Measurements from ENCODE around the gene ARSG.
"Not testable (repeated sequence)": the region's sequence is repeated elsewhere in the genome, so short reads cannot be mapped to it uniquely, and the experiment has no call there.

The ARSG gene

GRCh38 chr17:68399638-68400403, 108.5 kb downstream of the ARSG start:
- DNase-seq: no peak

GRCh38 chr17:68400404-68400735, 109.1 kb downstream of the ARSG start:
- DNase-seq: no peak

GRCh38 chr17:68401288-68401687, 110.0 kb downstream of the ARSG start:
- no peak for DNase-seq

GRCh38 chr17:68403122-68403521, 111.8 kb downstream of the ARSG start:
- DNase-seq: no peak

- not testable (repeated sequence) for DNase-seq
Observed at GRCh38 chr17:68403837-68404236, 112.5 kb downstream of the ARSG start.

GRCh38 chr17:68407656-68408055, 116.4 kb downstream of the ARSG start:
- DNase-seq: not testable (repeated sequence)

GRCh38 chr17:68413597-68414560, 122.6 kb downstream of the ARSG start:
- DNase-seq: not testable (repeated sequence)

GRCh38 chr17:68414901-68415300, 123.6 kb downstream of the ARSG start:
- DNase-seq: not testable (repeated sequence)

- DNase-seq: no peak
Observed at GRCh38 chr17:68417317-68417716, 126.0 kb downstream of the ARSG start.

GRCh38 chr17:68418876-68419275, 127.6 kb downstream of the ARSG start:
- no peak for DNase-seq

- DNase-seq: no peak
Observed at GRCh38 chr17:68420065-68420464, 128.8 kb downstream of the ARSG start.

- DNase-seq: no peak
Observed at GRCh38 chr17:68421486-68421885, 130.2 kb downstream of the ARSG start.

GRCh38 chr17:68422821-68423220, 131.5 kb downstream of the ARSG start:
- DNase-seq: no peak

- DNase-seq: no peak
Observed at GRCh38 chr17:68423251-68423650, 132.0 kb downstream of the ARSG start.

GRCh38 chr17:68424203-68424602, 132.9 kb downstream of the ARSG start:
- no peak for DNase-seq

- peak; percentile 59 for DNase-seq
Observed at GRCh38 chr17:68424861-68425260, 133.6 kb downstream of the ARSG start.

- no peak for DNase-seq
Observed at GRCh38 chr17:68425979-68426378, 134.7 kb downstream of the ARSG start.

- DNase-seq: no peak
Observed at GRCh38 chr17:68427575-68427974, 136.3 kb downstream of the ARSG start.

- peak; percentile 84 for DNase-seq
Observed at GRCh38 chr17:68428498-68429172, 137.3 kb downstream of the ARSG start.

- no peak for DNase-seq
Observed at GRCh38 chr17:68429881-68430280, 138.6 kb downstream of the ARSG start.

GRCh38 chr17:68431045-68431608, 139.8 kb downstream of the ARSG start:
- no peak for DNase-seq

- no peak for DNase-seq
Observed at GRCh38 chr17:68431661-68432071, 140.4 kb downstream of the ARSG start.
